ENCODE results near the gene MROH9. TPM values are rescaled to one million over a fixed set of nuclear protein-coding genes. Genes with fewer than 3 reads are reported as not detected.

The MROH9 gene
- polyA plus RNA-seq, 12 donors = 0.08 to 0.29 TPM; not detected in 10

DNA sequence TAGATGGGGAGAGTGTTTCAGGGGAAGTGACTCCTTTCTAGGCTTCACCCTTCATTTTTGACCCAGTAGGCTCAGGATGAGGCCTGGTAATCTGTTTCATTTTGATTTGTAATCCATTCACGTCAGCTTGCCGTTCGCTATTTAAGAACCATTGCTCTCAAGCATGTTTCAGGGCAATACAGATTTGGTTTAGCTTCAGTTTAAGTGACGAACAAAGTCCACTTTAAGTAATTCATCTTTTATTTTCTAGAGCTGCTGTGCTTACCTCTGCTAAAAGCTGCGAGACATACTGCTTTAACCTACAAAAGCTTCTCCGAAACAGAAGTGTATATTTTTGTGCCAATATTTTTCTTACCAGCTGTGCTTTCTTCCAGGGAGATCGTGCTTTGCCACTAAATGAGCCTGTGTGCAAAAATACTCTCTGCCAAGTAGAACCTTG is 146.4 kb downstream of the MROH9 start:
- DNase-seq = peak; percentile 10

DNA sequence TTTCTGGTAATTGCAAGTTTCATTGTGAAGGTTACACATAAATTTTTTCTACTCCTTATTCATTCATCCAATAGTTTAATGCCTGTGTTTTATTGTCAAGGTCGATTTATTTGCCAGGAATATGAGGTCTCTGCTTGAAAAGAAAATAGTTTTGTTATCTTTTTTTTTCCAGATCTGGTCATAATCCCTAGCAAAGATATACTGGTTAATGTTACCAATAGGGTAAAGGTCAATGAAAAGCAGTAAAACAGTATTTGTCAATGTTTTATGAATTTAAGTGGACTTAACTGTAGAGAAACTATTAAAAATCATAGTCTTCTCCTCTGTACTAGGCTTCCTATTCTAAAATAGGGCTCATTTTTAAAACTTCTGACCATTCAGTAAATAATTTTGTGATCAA is 147.3 kb downstream of the MROH9 start:
- DNase-seq = no peak

DNA sequence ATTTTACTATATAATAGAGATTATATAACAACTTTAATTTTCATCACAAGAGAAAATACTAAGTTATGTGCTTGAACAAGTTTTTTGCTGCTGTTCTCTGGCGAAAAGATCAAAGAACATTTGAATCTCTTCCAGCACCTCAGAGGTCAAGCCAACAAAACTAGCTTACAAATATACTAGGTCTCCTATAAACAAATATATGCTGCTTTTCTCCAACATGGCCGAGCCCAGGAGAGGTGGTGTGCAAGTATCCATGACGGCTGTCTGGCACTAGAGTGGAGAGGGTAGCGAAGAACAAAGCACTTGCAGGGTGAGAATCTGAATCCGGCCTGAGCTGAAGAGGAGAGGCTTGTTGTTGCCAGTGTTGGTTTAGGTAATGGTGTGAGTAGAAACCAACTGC is 147.9 kb downstream of the MROH9 start:
- peak; percentile 2 for DNase-seq

DNA sequence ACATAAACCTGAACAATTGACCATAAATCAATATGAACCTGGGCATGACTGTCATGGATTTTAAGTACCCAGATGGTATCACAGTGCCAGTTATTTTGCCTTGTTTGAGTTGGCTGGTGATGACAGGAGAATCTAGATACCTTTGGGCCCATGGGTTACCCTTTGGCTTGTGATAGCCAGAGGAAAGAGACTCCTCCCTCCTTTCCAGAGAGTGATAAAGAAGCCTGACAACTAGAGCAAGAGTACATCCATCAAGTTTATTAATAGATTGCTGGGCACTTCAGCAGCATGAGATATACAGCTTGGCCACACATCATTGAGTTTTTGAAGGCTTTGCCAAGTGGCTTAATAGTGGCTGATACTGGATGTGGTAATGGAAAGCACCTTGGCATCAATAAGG is 148.8 kb downstream of the MROH9 start:
- DNase-seq = no peak

DNA sequence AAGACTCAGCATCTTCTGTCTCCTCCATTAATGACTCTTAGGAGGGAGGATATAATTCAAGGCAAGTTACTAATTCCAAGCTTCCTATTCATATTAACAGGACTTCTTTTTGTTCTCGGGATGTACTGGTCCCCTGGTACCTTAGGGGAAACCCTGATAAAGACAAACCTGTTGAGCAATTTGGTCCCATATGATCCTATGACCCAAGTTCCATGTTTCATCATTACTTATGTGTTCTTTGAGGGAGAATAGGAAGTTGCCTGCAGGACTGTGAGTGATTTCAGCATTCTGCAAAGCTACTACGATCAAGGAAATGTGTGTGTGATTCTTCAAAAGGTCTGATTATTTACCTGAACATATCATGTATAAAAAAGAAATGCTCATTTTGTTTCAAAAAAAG is 149.5 kb downstream of the MROH9 start:
- DNase-seq = no peak

DNA sequence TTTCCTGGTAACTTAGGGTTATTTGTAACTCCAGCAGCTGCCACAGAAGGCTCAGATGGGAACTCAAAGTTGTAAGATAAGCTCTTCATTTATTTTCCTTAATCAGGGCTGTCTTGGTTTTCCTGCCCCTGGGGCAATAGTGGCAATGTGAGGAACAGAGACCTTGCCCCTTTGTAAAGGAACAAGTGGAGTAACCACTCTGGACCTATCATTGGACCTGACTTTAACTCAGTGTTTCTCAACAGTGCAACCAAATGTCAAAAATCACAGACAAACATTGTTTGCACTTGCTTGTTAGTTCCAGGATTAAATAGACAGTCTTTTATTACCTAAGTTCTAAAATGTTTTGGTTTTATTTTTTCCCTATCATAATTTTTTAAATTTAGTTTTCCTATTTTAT is 152.6 kb downstream of the MROH9 start:
- DNase-seq = no peak

DNA sequence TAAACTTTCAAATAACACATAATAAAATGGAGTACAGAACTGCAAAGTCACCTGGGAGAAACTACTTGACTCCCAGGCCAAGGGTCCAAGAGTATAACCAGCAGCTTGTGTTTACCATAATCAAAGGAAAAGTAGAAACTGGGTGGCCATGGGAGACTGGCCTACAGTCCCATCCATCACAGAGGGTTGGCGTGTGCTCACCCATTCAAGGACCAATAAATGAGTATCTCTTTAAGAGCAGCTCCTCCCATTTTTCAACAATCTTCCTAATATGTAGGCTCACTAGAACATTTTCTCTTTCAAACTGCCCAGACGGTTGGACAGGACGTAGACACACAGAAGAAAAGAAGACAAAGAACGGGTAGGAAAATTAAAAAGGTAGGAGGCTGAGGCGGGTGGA is 155.3 kb downstream of the MROH9 start, which contains the start of gene FMO3:
FMO3 (plus strand) TSS at position 302 of the 400 bp plus-strand sequence. CDS start 1,754 bp downstream, outside the sequence.
- DNase-seq = no peak

DNA sequence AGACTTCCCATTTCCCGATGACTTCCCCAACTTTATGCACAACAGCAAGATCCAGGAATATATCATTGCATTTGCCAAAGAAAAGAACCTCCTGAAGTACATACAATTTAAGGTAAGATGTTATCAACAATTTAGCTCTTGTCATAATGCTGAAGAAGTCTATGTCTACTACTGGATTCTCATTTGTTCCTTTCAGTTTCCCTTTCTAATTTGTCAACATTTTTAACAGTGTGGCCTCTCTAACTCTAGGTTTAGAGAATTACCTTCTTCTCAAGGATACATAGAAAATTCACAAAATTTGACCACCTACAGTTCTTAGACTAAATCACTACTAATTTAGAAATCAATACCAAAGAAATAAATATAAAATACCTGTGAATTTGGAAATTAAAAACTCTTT is 168.5 kb downstream of the MROH9 start:
- DNase-seq = no peak

DNA sequence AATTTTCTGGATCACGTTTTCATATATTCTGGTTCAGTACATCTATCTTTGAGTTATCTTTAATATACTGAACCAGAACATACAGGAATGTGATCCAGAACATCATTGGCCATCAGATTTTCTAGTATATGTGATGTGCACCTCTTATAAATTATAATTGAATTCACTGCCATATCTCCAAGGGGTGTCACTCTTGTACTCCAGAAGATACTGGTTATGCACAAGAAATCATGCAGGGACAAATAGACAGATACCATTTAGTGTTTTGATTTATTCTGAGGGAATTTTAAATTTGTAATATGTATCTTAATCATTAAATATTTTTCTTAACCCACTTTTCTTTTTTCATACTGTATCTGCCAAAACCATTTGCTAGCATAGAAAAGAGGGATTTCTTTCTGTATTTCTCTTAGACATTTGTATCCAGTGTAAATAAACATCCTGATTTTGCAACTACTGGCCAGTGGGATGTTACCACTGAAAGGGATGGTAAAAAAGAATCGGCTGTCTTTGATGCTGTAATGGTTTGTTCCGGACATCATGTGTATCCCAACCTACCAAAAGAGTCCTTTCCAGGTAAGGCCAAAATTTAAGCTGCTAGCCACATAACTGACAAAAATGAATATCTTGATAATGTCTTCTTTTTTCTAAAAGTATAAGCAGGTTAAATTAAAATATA is 172.1 kb downstream of the MROH9 start:
- no peak for DNase-seq

DNA sequence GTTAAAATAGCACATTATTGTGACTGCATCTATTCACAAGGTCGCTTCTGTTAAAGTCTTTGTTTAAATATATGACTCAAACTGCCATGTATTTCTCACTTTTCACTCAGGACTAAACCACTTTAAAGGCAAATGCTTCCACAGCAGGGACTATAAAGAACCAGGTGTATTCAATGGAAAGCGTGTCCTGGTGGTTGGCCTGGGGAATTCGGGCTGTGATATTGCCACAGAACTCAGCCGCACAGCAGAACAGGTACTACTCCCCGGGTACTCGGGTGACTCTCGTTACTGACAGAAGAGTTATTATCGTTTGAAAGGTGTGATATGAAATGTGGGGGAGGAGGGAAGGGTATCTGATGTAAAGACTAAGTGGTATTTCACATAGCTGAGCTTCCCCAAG is 172.6 kb downstream of the MROH9 start:
- no peak for DNase-seq

DNA sequence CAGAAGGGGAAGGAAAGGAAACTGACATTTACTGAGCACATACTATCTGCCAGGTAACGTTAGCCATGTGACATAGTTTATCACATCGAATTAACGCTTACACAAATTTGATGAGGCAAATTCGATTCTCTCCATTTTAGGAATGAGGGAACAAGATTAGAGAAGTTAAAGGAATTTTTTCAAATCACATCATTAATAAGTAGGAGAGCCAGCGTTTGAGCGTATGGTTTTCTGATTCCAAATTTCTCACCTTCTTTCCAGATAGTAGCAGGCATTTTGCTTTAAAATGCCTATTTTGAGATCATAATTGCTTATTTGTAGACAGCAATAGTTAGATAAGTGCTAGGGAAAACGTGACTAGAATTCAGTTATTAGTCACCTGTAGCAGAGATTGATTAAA is 174.6 kb downstream of the MROH9 start:
- no peak for DNase-seq

DNA sequence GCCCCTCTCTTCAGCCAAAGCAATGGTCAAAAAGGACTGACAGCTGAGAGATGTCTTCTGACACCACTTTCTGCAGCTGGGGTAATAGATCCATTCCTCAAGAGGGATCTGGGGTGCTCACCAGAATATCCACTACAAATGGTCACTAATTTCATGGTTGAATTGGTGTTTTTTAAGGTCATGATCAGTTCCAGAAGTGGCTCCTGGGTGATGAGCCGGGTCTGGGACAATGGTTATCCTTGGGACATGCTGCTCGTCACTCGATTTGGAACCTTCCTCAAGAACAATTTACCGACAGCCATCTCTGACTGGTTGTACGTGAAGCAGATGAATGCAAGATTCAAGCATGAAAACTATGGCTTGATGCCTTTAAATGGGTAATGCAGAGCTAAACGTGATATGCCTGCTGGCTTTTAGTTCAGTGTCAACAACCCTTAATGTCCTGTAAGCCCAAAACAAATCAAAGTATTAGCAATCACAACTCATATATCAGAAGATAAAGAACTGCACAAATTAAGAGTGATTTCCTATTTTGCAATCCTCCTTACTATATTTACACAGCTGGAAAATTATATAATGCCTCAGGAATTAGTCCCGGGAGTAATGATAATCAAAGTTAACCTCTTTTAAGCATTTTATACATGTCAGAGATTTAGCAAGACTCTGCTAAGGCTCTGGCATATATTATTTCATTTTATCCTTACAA is 175.4 kb downstream of the MROH9 start:
- peak; percentile 59 for DNase-seq

DNA sequence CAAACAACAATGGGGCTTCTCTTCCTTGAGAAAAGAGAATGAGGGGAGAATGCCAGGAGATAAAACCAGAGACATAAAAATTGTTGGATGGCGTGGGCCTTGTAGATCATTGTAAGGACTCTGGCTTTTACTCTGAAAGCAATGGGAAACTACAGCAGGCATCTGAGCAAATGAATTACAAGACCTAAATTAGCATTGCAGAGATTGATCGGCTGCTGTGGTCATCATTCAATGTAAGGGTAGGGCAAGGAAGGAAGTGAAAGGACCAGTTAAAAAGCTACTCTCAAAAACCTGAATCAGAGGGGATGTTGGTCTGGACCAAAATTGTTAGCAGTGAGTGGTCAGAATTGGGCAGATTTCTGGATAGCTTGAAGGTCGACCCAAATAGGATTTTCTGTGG is 176.8 kb downstream of the MROH9 start:
- no peak for DNase-seq

DNA sequence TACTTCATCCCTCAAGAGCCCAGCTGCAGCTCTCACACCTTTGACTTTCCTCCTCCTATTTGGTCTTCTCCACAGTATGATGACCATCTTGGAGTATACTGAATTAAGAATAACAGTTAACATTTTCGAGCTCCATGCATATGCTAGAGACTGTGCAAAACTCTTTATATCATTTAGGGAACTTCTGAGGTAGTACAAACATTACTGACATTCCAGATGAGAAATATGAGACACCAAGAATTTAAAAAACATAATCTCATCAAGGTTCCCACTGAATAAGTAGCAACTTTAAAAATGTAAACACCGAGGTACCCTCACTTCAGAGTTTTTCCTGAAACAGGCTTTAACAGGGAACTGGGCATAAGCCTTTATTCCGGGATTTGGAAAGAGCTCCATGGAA is 178.0 kb downstream of the MROH9 start:
- DNase-seq = no peak

Other genes starting within 250 kb of the MROH9 start
- gene FMO3, start 155.4 kb downstream of the MROH9 start, polyA plus RNA-seq (ENCODE audit: insufficient read length in 12 of 12) = under 1 TPM in 7 of 12 donors, not detected in 5; 0.09 to 0.41 (median 0.20) TPM
- 1 to 10 TPM in 6 of 12 donors, under 1 TPM in 4, not detected in 2; 0.43 to 1.7 (median 1.1) TPM for gene FMO2, start 249.8 kb downstream of the MROH9 start, polyA plus RNA-seq (ENCODE audit: insufficient read length in 12 of 12)